CD4-positive, CD25-positive, alpha-beta regulatory T cell (primary cell): ENCODE results near the gene IKBIP. TPM values are rescaled to one million over a fixed set of nuclear protein-coding genes. Genes with fewer than 3 reads are reported as not detected.
A peak's percentile ranks its signal among the peaks of the same experiment; 100 is the strongest.
"Not testable (repeated sequence)": the region's sequence is repeated elsewhere in the genome, so short reads cannot be mapped to it uniquely, and the experiment has no call there.

ENCODE experiments used
- ATAC-seq, 2 donors: fragments of 150-1000 bp; cut with Tn5 transposase; one replicate each; pipeline ENCODE4 v1.10.0; 2021; ENCODE audit warnings: low read depth in 2 of 2, moderate number of reproducible peaks in 2 of 2, moderate library complexity in 1 of 2
- DNase-seq, 3 donors: peaks; one replicate each; pipeline versions ENCODE4 v3.0.0 to v3.0.0-alpha.2; 2012 to 2022; ENCODE audit warnings: mixed read lengths in 1 of 3
- H3K27ac ChIP-seq: one replicate; pipeline ENCODE4 v1.7.0; 2013; ENCODE audit warnings: mild to moderate bottlenecking, low read length; ENCODE audit not compliant: insufficient read depth, poor library complexity, severe bottlenecking
- H3K27me3 ChIP-seq: one replicate; pipeline ENCODE4 v1.7.0; 2013; ENCODE audit warnings: low read length; ENCODE audit not compliant: control insufficient read depth, insufficient read depth
- H3K36me3 ChIP-seq: one replicate; pipeline ENCODE4 v1.7.0; 2013; ENCODE audit warnings: mild to moderate bottlenecking, low read length, moderate library complexity; ENCODE audit not compliant: control insufficient read depth, insufficient read depth
- H3K4me1 ChIP-seq: 2 replicates; pipeline ENCODE4 v1.7.0; 2013; ENCODE audit warnings: mild to moderate bottlenecking, low read length; ENCODE audit not compliant: insufficient read depth, control insufficient read depth, poor library complexity, severe bottlenecking
- H3K4me3 ChIP-seq: one replicate; pipeline ENCODE4 v1.7.0; 2013; ENCODE audit warnings: low read depth, mild to moderate bottlenecking, low read length, moderate library complexity
- H3K9me3 ChIP-seq, 2 experiments: 1 replicate in 1 of 2; 2 replicates in 1 of 2; pipeline ENCODE4 v1.7.0; 2013; ENCODE audit warnings: low read length in 2 of 2, mild to moderate bottlenecking in 1 of 2, moderate library complexity in 1 of 2; ENCODE audit not compliant: control insufficient read depth in 2 of 2
- H3K27ac Mint-ChIP-seq, 3 donors: one replicate each; pipeline ENCODE4 v1.8.0; 2020 to 2022; ENCODE audit warnings: mild to moderate bottlenecking in 3 of 3, mixed read lengths in 3 of 3, moderate library complexity in 2 of 3
- H3K27me3 Mint-ChIP-seq: one replicate; pipeline ENCODE4 v1.8.0; 2022; ENCODE audit warnings: mild to moderate bottlenecking, mixed read lengths
- H3K36me3 Mint-ChIP-seq: one replicate; pipeline ENCODE4 v1.8.0; 2020; ENCODE audit warnings: mixed read lengths
- H3K4me1 Mint-ChIP-seq, 4 donors: one replicate each; pipeline ENCODE4 v1.8.0; 2020 to 2022; ENCODE audit warnings: mixed read lengths in 4 of 4, mild to moderate bottlenecking in 1 of 4
- H3K4me3 Mint-ChIP-seq, 4 donors: one replicate each; pipeline ENCODE4 v1.8.0; 2020 to 2022; ENCODE audit warnings: mild to moderate bottlenecking in 4 of 4, mixed read lengths in 4 of 4, moderate library complexity in 3 of 4
- H3K9me3 Mint-ChIP-seq, 7 donors: one replicate each; pipeline ENCODE4 v1.8.0; 2020 to 2022; ENCODE audit warnings: mixed read lengths in 7 of 7, mild to moderate bottlenecking in 3 of 7, moderate library complexity in 2 of 7
- polyA plus RNA-seq, 4 donors: library from polyadenylated mRNA; unstranded; fragments of 300-500 nt; fragmentation: Illumina TruSeq; gene quantifications; one replicate each; pipeline ENCODE4 v1.2.3, GENCODE V29; 2021
- total RNA-seq: library from RNA; stranded (reverse); gene quantifications from one replicate; pipeline ENCODE4 v1.2.3, GENCODE V29; 2022

The IKBIP gene
- total and polyA plus RNA-seq, 5 donors from 2014 or later = 3.4 to 11.0 (median 8.4) TPM

GRCh38 chr12:98646294-98647090 lies 1.9 kb upstream of the IKBIP start:
- Mint-ChIP-seq H3K9me3 (no peaks in the 10 kb centered on the region), H3K27me3 (no peaks in the 10 kb centered on the region), H3K4me3 (peak overlapping the region; percentile 98 to 100 (median 98)), H3K4me1 (peaks cover 15 to 65% (median 39%) of the 10 kb centered on the region in 4 donors), H3K27ac (peak overlapping the region; percentile 7 to 96 (median 67)), H3K36me3 (peaks cover 10% of the 10 kb centered on the region)
- H3K4me3 ChIP-seq = peak overlapping the region; percentile 98
- no peak for ATAC-seq
- no peaks in the 10 kb centered on the region for H3K27me3 ChIP-seq
- no peaks in the 10 kb centered on the region for H3K9me3 ChIP-seq
- H3K4me1 ChIP-seq = peaks cover 34% of the 10 kb centered on the region
- H3K27ac ChIP-seq = peak overlapping the region; percentile 49
- DNase-seq = peak in 2 of 3 donors; percentile 15 to 19
- H3K36me3 ChIP-seq = peaks cover 26% of the 10 kb centered on the region

DNA sequence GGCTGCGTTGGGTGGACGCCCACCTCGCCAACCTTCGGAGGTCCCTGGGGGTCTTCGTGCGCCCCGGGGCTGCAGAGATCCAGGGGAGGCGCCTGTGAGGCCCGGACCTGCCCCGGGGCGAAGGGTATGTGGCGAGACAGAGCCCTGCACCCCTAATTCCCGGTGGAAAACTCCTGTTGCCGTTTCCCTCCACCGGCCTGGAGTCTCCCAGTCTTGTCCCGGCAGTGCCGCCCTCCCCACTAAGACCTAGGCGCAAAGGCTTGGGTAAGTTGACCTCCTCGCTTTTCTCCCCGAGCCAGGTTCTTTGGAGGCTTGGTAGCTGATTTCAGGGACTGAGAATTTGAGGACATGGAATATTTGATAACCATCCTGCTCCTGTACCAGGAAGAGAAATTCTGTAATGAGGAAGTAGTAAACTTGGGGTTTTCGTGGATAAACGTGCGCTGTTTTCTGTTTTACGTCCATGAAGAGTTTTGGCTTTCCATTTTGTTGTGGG lies 1.0 kb upstream of the IKBIP start:
- no peaks in the 10 kb centered on the region for H3K9me3 ChIP-seq
- H3K27ac Mint-ChIP-seq = peak overlapping the region; percentile 64 to 96 (median 90)
- peaks cover 10% of the 10 kb centered on the region for H3K36me3 Mint-ChIP-seq
- H3K27ac ChIP-seq = peak overlapping the region; percentile 83
- peak in 2 of 3 donors; percentile 4 to 31 for DNase-seq
- peaks cover 18% of the 10 kb centered on the region for H3K36me3 ChIP-seq
- peak overlapping the region; percentile 98 to 100 (median 98) for H3K4me3 Mint-ChIP-seq
- no peak for ATAC-seq
- H3K4me3 ChIP-seq = peak overlapping the region; percentile 98
- H3K4me1 Mint-ChIP-seq = peaks cover 12 to 70% (median 46%) of the 10 kb centered on the region in 4 donors
- no peaks in the 10 kb centered on the region for H3K27me3 Mint-ChIP-seq
- H3K4me1 ChIP-seq = peaks cover 34% of the 10 kb centered on the region
- no peaks in the 10 kb centered on the region for H3K9me3 Mint-ChIP-seq
- no peaks in the 10 kb centered on the region for H3K27me3 ChIP-seq

DNA sequence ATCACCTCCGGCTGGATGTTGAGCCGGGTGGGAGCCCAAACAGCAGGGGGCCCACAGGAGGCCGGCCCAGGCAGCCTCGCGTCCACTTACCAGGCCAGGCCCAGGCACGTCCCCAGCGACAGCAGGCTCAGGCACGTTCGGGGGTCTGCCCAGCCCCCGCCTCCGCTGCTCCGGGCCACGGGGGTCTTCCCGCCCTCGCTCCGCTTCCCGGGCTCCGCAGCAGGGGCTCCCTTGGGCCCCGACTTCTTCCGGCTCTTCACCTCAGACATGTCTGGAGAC lies 216 bp downstream of the IKBIP start:
- DNase-seq = no peak
- no peaks in the 10 kb centered on the region for H3K9me3 Mint-ChIP-seq
- peaks cover 12 to 65% (median 49%) of the 10 kb centered on the region in 4 donors for H3K4me1 Mint-ChIP-seq
- Histone ChIP-seq H3K27me3 (no peaks in the 10 kb centered on the region), H3K4me3 (peak overlapping the region; percentile 92), H3K27ac (peak overlapping the region; percentile 83), H3K36me3 (peaks cover 7% of the 10 kb centered on the region), H3K4me1 (peaks cover 34% of the 10 kb centered on the region), H3K9me3 (no peaks in the 10 kb centered on the region)
- H3K27me3 Mint-ChIP-seq = no peaks in the 10 kb centered on the region
- H3K4me3 Mint-ChIP-seq = peak overlapping the region; percentile 98 to 100 (median 98)
- H3K36me3 Mint-ChIP-seq = peaks cover 4% of the 10 kb centered on the region
- peak; percentile 0 to 3 for ATAC-seq
- peak overlapping the region; percentile 74 to 96 (median 96) for H3K27ac Mint-ChIP-seq

GRCh38 chr12:98642801-98643200 lies 1.8 kb downstream of the IKBIP start:
- not testable (repeated sequence) for H3K9me3 Mint-ChIP-seq, H3K9me3 ChIP-seq, H3K27ac ChIP-seq, DNase-seq, H3K36me3 ChIP-seq, ATAC-seq, H3K27me3 ChIP-seq, H3K36me3 Mint-ChIP-seq, H3K27me3 Mint-ChIP-seq
- peak overlapping the region in 2 of 3 donors; percentile 14 to 62 for H3K27ac Mint-ChIP-seq
- Histone ChIP-seq H3K4me3 (peak overlapping the region; percentile 26), H3K4me1 (peaks cover 34% of the 10 kb centered on the region)
- H3K4me1 Mint-ChIP-seq = peaks cover 8 to 64% (median 43%) of the 10 kb centered on the region in 4 donors
- peak overlapping the region; percentile 98 to 100 (median 98) for H3K4me3 Mint-ChIP-seq

GRCh38 chr12:98639491-98639890 lies 5.1 kb downstream of the IKBIP start:
- Histone ChIP-seq H3K4me1 (peaks cover 12% of the 10 kb centered on the region), H3K27ac (no peak overlapping the region), H3K36me3 (peaks cover 3% of the 10 kb centered on the region), H3K4me3 (no peak overlapping the region), H3K27me3 (no peaks in the 10 kb centered on the region), H3K9me3 (no peaks in the 10 kb centered on the region)
- Mint-ChIP-seq H3K27me3 (no peaks in the 10 kb centered on the region), H3K9me3 (no peaks in the 10 kb centered on the region), H3K36me3 (no peaks in the 10 kb centered on the region), H3K4me1 (peaks cover 3 to 66% (median 41%) of the 10 kb centered on the region in 4 donors), H3K27ac (no peak overlapping the region), H3K4me3 (peak overlapping the region in 1 of 4 donors; percentile 28)
- ATAC-seq (no peak), DNase-seq (no peak)

DNA sequence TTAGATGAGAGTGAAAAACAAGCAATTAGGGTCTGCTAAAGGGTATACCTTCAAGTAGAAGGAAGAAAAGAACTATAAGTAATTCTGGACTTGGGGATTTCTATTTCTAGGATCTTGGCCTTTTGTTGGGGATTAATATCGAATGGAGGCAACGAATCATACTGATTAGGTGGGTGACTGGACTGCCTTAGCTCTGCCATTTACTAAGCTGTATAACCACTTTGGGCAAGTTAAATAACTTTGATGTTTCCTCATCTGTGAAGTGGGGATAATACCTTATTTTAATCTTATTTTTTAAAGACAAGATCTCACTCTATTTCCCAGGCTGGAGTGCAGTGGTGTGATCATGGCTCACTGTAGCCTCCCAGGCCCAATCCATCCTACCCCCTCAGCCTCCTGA lies 6.6 kb downstream of the IKBIP start:
- peak overlapping the region in 2 of 3 donors; percentile 8 to 40 for H3K27ac Mint-ChIP-seq
- peaks cover 10% of the 10 kb centered on the region for H3K36me3 ChIP-seq
- no peaks in the 10 kb centered on the region for H3K9me3 Mint-ChIP-seq
- H3K4me1 Mint-ChIP-seq = peaks cover 3 to 62% (median 37%) of the 10 kb centered on the region in 4 donors
- no peaks in the 10 kb centered on the region for H3K4me1 ChIP-seq
- no peaks in the 10 kb centered on the region for H3K9me3 ChIP-seq
- no peak overlapping the region for H3K27ac ChIP-seq
- no peak overlapping the region for H3K4me3 ChIP-seq
- H3K36me3 Mint-ChIP-seq = peaks cover 7% of the 10 kb centered on the region
- no peak overlapping the region for H3K4me3 Mint-ChIP-seq
- no peak for ATAC-seq
- H3K27me3 Mint-ChIP-seq = no peaks in the 10 kb centered on the region
- H3K27me3 ChIP-seq = no peaks in the 10 kb centered on the region
- DNase-seq = no peak

GRCh38 chr12:98637068-98637467 lies 7.5 kb downstream of the IKBIP start:
- Mint-ChIP-seq H3K4me1 (peaks cover 3 to 54% (median 34%) of the 10 kb centered on the region in 4 donors), H3K36me3 (peaks cover 7% of the 10 kb centered on the region), H3K27ac (no peak overlapping the region), H3K4me3 (no peak overlapping the region), H3K27me3 (no peaks in the 10 kb centered on the region), H3K9me3 (no peaks in the 10 kb centered on the region)
- Histone ChIP-seq H3K9me3 (no peaks in the 10 kb centered on the region), H3K27me3 (no peaks in the 10 kb centered on the region), H3K4me1 (no peaks in the 10 kb centered on the region), H3K27ac (no peak overlapping the region), H3K4me3 (no peak overlapping the region), H3K36me3 (peaks cover 14% of the 10 kb centered on the region)
- no peak for ATAC-seq
- DNase-seq = no peak
